H1 (cell line): Measurements from ENCODE around the gene AFF1. TPM values are rescaled to one million over a fixed set of nuclear protein-coding genes. Genes with fewer than 3 reads are reported as not detected.

ENCODE experiments used
- KDM1A ChIP-seq: fragments of 200-600, 300-600 bp; sonication (generic); IDR thresholded peaks from 2 replicates; pipeline ENCODE4 v1.7.1; 2016; ENCODE audit warnings: mild to moderate bottlenecking, low read length, borderline replicate concordance
- MAFK ChIP-seq: IDR thresholded peaks from 2 replicates; pipeline ENCODE4 v1.6.1; 2012; ENCODE audit warnings: low read depth, mild to moderate bottlenecking, improper control_type of control experiment, low read length
- RNF2 ChIP-seq: fragments of 200-900, 300-1000 bp; sonication (generic); IDR thresholded peaks from 2 replicates; pipeline ENCODE4 v1.7.1; 2016; ENCODE audit warnings: borderline replicate concordance, low read depth, mild to moderate bottlenecking, antibody characterized with exemption, low read length; ENCODE audit not compliant: poor library complexity, severe bottlenecking; ENCODE audit errors: missing control alignments
- SIN3A ChIP-seq, 2 experiments: IDR thresholded peaks in 1 of 2; conservative IDR thresholded peaks in 1 of 2; 2 replicates each; pipeline ENCODE4 v1.6.1; 2011 to 2012; ENCODE audit warnings: low read length in 2 of 2, improper control_type of control experiment in 1 of 2, low read depth in 1 of 2, mild to moderate bottlenecking in 1 of 2
- polyA plus RNA-seq, 7 experiments: library from polyadenylated mRNA; depleted of rRNA in 3 of 7; stranded (reverse) in 5 of 7; unstranded in 2 of 7; fragments of >200 nt in 5 of 7; fragments of 200-250 nt in 2 of 7; gene quantifications; 1 replicate in 5 of 7; 2 replicates in 1 of 7; 4 replicates in 1 of 7; pipeline versions ENCODE4 v1.2.1 to v1.2.3, GENCODE V29; 2011 to 2013; ENCODE audit warnings: missing spikeins in 2 of 7, mixed read lengths in 2 of 7
- total RNA-seq: library from RNA; stranded (reverse); fragmentation: NEBNext Ultra II Directional; extraction: Animal tissue kit (Norgen Biotek cat#: 25700); gene quantifications from 2 replicates; pipeline ENCODE4 v1.2.1, GENCODE V29; 2021

Gene AFF1
- total and polyA plus RNA-seq, 2 of the 8 experiments (the other 6 are each of a cell fraction or from before 2014, with no cell fraction given): 14.8 to 85.5 TPM

DNA sequence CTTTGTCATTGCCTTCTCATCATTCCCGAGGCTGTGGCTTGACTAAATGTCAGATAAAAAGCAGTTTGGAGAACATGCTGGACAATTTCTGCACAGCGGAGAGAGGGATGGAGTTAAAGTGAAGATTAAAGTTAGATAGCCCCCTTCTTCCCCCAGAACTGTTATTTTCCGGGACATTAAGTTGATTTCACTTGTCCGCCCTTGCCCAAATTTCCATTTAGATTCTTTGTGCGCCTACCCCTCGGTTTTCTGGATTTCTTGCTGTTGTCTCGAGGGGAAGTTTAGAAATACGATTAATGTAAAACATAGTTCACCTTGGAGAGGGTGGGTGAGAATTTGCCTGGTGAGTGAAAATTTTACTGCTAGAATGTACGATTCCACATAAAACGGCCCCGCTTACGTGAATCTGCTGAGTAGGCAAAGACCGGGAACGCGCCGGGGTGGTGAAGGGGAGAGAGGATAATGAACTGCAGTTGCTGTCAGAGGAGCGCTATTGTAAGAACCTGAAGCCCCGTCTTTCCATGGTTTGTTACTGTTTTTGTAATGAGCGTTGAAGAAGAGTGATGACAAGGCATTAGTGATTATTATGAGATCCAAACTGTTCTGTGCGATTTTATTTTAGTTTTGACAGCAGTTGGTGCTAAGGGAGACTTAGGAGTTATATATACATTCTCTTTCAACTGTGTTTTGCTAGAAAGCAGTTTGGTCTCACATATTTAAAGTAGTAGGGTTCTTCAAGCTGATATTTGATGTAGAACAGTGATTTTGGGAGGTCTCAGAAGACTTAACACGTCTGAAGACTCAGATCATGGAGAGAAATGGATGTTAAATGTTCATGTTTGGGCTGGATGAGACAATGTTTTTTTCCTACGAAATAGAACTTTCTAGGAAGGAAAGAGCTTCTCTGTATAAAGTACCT lies 73.0 kb downstream of the AFF1 start (continued):
- TF ChIP-seq RNF2: no peak
- TF ChIP-seq SIN3A (conservative IDR thresholded peaks at IDR 0.05 in 1 of 2, IDR thresholded peaks at IDR 0.05 in 1 of 2; ENCODE audit: low read depth in 1 of 2, low read length in 2 of 2): peak in 1 of 2 experiments; percentile 51; a peak in 1 of 4 replicates
- TF ChIP-seq KDM1A: no peak
- TF ChIP-seq MAFK: peak; percentile 98
